GM18526 (cell line): ENCODE measurements around the gene LRPAP1.

Experiments used
- POLR2A ChIP-seq: IDR thresholded peaks from 3 replicates; pipeline ENCODE4 v1.6.1; 2011; ENCODE audit not compliant: insufficient read length; ENCODE audit errors: extremely low read depth

Gene LRPAP1

DNA sequence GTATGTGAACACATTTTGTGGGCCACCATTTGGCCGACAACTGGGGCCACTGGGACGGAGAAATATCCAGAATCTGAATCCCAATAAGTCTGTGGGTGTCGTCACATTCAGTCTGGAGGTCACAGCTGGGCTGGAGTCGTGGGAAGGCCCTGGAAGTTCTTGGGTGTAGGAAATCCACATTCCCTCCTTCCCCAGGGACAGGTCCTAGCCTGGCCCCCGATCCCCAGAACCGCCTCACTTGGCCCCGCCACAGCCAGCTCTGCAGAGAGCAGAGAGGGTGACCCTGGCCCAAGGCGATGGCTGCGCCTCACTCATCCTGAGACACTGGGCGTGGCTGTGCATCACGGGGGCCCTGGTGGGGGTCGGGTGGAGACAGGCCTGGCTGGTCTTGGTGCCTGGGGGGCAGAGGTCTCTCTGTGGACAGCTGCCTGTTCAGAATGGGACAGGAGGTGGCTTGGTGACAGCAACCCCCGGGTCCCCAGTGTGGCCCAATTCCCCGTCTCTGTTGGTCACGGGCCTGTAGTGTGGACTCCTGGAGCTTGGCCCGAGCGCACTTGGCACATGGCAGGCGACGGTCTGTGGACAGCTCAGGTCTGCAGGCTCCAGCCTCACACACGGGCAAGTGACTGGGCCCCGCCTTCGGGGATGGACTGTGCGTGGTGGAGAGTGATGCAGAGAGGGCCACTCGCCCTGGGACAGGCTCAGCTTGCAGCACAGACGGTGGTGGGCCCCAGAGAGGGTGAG lies 52.7 kb downstream of the LRPAP1 start:
- no peak for TF ChIP-seq POLR2A

DNA sequence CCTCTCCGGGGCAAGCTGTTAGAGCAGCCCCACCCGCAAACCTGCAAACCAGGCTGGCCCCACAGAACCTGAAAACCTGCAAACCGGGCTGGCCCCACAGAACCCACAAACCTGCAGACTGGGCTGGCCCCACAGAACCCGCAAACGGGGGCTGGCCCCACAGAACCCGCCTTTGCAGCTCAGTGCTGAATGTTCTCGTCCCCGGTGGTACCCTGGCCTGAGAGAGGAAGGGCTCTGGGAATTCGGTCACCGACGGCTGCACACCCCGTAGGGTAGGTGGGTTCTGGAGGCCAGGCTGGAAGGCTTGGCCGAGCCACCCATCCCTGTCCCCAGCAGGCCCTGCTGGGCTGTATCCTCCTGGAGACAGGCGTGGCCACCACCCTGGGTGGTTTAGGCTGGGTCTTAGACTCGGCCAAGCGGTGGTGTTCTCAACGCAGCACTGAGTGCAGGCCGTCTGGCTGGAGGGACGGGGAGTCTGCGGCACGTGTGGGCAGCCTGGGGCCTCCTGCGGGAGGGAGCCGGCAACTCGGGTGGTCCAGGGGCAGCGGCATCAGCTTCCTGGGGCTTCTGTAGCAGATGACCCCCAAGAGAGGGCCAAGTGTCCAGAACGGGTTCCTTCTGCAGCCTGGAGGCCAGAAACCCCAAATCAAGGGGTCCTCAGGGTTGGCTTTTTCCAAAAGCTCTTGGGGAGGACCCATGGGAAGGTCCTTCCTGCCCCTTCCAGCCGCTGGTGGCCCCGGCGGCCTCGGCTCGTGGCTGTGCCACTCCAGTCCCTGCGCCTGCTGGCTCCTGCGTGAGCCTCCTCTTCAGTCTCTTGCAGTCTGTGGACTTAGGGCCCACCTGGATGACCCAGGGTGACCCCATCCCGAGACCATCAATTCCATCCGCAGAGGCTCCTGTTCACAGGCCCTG lies 53.5 kb downstream of the LRPAP1 start:
- no peak for TF ChIP-seq POLR2A

DNA sequence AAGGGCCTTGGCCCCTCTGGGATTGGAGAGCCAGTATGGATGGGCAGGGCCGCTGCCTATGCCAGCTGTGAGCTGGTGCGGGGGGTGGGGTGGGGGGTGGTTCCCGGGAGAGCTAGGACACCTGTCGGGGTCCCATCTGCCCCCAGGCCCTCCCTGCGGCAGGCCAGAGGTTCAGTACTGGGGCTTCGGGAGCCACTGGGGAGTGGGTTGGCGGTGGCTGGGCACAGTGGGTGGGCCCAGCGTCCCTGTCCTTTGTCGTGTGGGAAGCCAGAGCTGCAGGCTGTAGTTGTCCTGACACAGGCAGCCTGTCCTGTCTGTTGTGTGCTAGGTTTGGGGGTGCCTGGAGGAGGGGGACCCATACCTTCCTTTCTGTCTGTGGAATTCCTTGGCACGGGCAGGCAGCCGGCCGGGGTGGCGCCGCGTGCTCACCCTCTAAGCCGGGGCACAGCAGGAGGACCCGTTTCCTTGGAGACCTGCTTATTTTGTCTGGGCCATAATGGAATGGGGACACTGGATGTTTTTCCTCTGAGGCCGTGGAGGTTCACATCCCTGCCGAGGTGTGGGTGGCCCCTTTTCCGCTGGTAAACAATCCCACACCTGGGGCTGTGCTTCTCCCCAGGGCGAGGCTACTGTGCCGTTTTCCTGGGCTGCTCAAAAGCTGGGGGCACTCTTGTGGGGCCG lies 54.3 kb downstream of the LRPAP1 start:
- TF ChIP-seq POLR2A: no peak

DNA sequence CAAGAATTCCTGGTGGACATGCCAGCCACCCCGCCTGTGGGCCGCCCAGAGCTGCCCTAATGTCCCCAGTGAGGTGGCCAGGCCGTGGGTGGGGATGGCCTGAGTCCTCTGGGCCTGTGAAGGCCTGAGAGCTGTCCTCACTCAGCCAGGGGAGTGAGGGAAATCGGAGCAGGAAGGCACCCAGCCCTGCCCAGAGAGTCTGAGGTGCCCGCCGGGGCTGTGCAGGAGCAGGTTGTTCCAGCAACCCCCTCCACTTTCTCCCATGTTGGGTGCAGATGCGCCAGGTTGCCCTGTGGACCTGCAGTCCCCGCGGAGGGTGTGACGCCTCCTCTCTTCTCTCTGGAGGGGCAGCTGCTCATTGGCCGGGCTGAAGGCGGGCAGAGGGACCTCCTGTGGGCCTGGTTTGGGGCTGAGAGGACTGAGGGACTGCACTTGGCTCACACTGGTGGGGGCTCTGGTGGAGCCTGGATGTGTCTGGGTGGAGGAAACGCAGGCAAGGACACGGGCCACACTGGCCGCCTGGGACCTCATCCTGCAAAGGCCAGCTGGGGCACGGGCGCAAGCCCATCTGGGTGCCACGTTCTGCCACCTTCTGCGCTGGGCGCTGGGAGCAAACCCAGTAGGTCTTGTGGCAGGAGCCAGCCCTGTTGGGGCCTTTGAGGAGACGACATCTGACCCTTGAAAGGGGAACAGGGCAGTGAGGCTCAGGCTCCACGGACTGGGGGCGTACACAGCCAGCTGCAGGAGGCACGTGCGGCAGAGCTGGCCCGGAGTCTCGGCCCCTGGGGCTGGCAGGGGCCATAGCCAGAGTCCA lies 55.1 kb downstream of the LRPAP1 start:
- no peak for TF ChIP-seq POLR2A

DNA sequence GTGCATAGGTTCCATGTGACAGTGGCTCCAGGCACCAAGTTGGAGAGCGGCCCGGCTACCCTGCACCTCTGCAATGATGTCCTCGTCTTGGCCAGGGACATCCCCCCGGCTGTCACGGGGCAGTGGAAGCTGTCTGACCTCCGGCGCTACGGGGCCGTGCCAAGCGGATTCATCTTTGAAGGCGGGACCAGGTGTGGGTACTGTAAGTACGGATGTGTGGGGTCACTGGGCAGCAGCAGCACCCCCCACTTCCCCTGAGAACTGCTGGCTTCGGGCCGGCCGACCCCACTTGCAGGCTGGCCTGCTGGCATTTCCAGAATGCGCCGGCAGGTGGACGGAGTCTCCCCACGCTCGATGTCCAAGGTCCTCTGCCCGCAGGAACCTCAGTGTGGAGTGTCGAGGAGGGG lies 55.9 kb downstream of the LRPAP1 start:
- TF ChIP-seq POLR2A: no peak

DNA sequence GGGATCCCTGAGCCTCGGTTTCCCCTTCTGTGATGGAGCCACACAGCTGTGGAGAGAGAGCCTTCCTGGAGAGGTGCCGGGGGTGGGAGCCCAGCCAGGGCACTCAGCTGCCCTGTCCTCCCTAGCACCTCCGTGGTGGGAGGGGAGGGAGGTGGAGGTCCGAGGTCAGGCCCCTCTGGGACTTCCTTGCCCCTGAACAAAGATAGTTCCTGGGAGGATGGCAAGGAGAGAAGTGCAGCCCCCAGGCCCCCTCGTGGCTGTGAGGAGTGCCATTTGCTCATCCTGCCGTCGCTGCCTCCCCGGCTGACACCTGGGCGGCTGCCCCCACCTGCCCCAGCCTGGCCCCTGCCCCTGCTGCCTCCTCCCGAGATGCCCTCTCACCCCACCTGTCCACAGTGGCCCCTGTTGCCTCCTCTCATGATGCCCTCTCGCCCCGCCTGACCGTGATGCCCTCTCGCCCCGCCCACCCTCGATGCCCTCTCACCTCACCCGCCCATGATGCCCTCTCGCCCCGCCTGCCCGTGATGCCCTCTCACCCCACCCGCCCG lies 56.4 kb downstream of the LRPAP1 start:
- TF ChIP-seq POLR2A: no peak

DNA sequence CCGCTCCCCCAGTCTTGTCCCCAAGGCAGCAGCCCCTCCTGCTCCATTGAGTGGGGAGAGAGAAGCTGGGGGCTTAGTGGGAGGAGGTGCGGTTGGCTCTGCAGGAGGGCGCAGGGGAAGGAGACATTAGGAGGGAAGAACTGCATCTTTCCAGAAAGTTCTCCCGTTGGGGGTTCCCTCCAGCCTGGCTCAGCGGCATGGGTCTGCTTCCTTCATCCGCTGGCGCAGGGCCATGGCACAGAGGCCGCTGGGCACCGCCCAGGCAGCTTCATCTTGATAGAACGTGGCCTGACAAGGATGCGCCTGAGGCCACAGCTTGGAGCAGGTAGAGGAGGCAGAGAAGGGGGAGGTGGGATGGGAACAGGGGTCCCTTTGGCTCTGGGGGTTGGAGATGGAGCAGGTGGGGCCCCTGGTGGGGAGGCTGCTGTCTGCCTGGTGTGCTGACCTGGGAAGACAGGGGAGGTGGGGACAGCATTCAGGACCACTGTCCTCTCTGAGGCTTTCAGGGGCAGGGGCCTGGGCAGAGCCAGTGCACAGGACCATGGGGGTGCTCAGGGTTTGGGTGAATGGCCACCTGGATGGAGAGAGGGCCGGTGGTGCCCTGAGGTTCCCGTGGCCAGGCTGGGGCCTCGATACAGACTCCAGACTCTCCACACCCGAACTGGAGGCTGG lies 57.0 kb downstream of the LRPAP1 start:
- TF ChIP-seq POLR2A: no peak

DNA sequence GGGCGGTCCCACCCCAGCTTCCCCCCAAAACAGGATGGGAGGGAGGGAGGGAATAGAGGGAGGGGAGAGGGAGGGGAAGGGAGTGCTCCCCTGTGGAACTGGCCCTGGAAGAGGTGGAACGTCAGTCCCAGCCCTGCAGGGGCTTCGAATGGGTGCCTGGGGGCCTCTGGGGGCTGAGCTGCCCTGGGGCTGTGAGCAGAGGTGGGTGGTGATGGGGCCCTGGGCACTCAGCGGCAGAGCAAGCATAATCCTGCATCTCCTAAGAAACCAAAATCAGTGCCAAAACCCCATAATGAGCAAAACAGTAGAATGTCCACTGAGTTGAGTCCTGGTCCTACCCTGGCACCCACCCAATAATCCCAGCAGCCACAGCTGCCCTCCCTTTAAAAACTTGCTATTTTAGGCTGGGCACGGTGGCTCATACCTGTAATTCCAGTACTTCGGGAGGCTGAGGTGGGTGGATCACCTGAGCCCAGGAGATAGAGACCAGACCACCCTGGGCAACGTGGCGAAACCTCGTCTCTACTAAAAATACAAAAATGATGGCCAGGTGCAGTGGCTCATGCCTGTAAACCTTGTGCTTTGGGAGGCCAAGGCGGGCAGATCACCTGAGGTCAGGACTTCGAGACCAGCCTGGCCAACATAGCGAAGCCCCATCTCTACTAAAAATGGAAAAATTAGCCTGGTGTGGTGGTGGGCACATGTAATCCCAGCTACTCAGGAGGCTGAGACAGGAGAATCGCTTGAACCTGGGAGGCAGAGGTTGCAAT lies 58.0 kb downstream of the LRPAP1 start:
- no peak for TF ChIP-seq POLR2A

DNA sequence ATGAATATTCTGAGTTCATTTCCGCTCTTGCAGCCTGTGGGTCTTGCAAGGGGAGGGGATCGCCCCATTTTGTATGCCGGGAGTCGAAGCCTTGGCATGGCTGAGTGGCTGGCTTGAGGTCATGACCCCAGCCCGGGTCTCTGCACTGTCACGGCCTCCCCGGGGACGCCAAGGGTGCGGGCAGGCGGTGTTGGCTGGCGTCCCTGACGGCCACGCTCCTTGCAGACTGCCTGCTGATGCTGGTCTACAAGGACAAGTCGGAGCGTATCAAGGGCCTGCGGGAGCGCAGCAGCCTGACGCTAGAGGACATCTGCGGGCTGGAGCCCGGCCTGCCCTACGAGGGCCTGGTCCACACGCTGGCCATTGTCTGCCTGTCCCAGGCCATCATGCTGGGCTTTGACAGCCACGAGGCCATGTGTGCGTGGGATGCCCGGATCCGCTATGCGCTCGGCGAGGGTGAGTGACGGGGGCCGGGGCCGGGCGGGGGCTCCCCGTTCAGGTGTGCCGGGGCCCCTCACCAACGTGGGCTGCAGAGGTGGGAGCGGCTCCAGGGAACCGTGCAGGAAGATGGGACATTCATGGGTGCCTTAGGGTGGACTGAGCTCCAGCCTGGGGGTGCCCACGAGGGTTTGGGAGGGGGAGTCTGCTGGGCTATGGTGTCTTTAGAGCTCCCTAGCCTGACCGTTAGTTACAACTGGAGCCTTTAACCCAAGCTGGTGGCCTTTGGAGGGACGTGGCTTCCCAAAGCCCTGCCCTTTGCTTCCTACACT lies 58.9 kb downstream of the LRPAP1 start:
- no peak for TF ChIP-seq POLR2A

DNA sequence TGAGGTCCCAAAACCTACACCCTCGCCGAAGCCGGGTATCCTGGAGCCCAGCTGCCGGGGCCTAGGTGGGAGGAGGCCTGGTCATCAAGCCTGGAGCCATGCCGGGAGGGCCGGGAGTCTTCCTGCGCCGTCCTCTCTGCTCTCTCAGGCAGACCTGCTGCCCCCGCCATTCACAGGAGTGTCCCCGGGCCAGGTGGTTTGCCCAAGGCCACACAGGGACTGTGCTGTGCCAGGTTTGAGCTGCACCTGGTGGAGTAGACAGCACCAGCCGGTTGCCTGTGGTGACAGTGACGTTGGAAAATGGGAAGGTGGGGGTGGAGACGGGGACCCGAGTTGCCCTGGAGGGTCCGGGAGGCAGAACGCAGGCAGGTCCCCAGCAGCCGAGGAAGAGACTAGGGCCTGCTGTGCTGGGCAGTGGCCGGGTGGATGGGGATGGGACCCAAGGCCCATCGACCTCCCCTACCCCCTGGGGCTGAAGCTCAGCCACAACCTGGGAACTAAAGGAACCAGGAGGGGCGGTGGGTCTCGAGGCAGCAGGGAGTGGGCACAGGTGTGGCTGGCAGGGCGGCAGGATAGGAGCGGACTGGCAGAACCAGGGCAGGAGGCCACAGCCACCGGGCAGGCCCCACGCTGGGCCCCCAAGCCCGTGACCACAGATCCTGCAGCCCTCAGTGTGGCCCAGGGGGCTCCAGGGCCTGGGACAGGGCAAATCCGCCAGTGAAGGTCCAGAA lies 59.6 kb downstream of the LRPAP1 start:
- TF ChIP-seq POLR2A: no peak

DNA sequence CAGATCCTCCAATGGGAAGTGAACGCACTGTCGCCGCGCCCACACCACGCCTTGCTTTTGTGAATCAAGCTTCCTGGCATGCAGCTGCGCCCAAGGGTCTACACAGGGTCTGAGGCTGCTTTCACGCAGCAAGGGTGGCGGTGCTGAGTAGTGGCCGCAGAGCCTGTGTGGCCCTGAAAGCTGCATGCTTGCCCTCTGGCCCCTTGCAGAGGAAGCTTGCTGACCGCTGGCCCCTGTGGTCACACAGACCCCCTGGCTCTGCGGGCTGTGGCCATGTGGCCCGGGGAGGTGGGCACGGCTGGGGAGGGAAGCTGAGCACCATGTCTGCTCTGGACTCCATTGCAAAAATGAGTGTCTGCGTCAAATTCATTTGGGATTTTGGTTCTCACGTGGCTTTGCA lies 60.3 kb downstream of the LRPAP1 start:
- TF ChIP-seq POLR2A: no peak
